HepG2 (cell line): ENCODE results near the gene PREX1. TPM values are rescaled to one million over a fixed set of nuclear protein-coding genes. Genes with fewer than 3 reads are reported as not detected.

ENCODE experiments used
- ATAC-seq: fragments of 200-7000 bp; cut with Tn5 transposase; 3 replicates; pipeline ENCODE4 v1.9.1; 2020; ENCODE audit warnings: mild to moderate bottlenecking, moderate library complexity
- BruUV-seq: library from RNA; stranded (reverse); fragments of 400-500 nt; replicated peaks from 2 replicates; lab custom pipeline; 2021; lab: Mats Ljungman, UMichigan
- CTCF ChIA-PET: fragments of 300-600 bp; formaldehyde crosslinking; extraction: SDS; loops from one replicate; lab custom pipeline; 2021; ENCODE audit warnings: low total read pairs, inconsistent platforms, low intra/inter-chr PET ratio; lab: Yijun Ruan, JAX
- POLR2A ChIA-PET: fragments of 350-600 bp; sonication (Branson Sonifier 250); formaldehyde crosslinking; loops from one replicate; lab custom pipeline; 2020; ENCODE audit warnings: antibody characterized with exemption, inconsistent platforms; lab: Yijun Ruan, JAX
- DNase-seq: peaks from one replicate; pipeline ENCODE4 v3.0.0-alpha.2; 2015; ENCODE audit warnings: low spot score
- FAIRE-seq: peaks from 3 replicates; lab custom pipeline; 2011; peaks lifted over from hg19 to GRCh38; lab: Jason Lieb, UNC
- H2AFZ ChIP-seq: one replicate; pipeline ENCODE4 v1.6.1; 2011; ENCODE audit warnings: low read length, inconsistent platforms
- H3K27ac ChIP-seq: fragments of 300-600 bp; 3 replicates; pipeline ENCODE4 v1.8.0; 2011; ENCODE audit warnings: mixed run types, mild to moderate bottlenecking, mixed read lengths, low read length, inconsistent platforms; ENCODE audit not compliant: insufficient read depth; ENCODE audit errors: extremely low read length
- H3K27me3 ChIP-seq, 2 experiments: fragments of 200-600 bp in 1 of 2; 2 replicates in 1 of 2; 3 replicates in 1 of 2; pipeline versions ENCODE4 v1.6.0 to v1.8.0; 2011; ENCODE audit warnings: low read length in 2 of 2, mild to moderate bottlenecking in 2 of 2, moderate library complexity in 2 of 2, inconsistent platforms in 1 of 2; ENCODE audit not compliant: insufficient read depth in 2 of 2, control insufficient read depth in 1 of 2
- H3K36me3 ChIP-seq, 2 experiments: fragments of 200-600 bp in 1 of 2; replicated peaks in 1 of 2; 2 replicates in 1 of 2; 3 replicates in 1 of 2; pipeline versions ENCODE4 v1.5.1 to v1.8.0; 2011; ENCODE audit warnings: low read length in 2 of 2, inconsistent platforms in 1 of 2; ENCODE audit not compliant: insufficient read depth in 2 of 2, control insufficient read depth in 1 of 2
- H3K4me1 ChIP-seq: 2 replicates; pipeline ENCODE4 v1.5.1; 2012; ENCODE audit warnings: low read length, inconsistent platforms; ENCODE audit not compliant: insufficient read depth
- H3K4me2 ChIP-seq: 2 replicates; pipeline ENCODE4 v1.6.0; 2011; ENCODE audit warnings: low read depth, low read length, inconsistent platforms
- H3K4me3 ChIP-seq, 3 experiments: fragments of 200-600 bp in 1 of 3; sonication (generic), shearing (Covaris generic) in 1 of 3; replicated peaks in 1 of 3; 2 replicates each; pipeline ENCODE4 v1.5.1; 2011 to 2016; ENCODE audit warnings: low read length in 3 of 3, inconsistent platforms in 2 of 3, low read depth in 2 of 3, mild to moderate bottlenecking in 2 of 3, control low read depth in 1 of 3, mixed read lengths in 1 of 3; ENCODE audit not compliant: insufficient read depth in 1 of 3
- H3K79me2 ChIP-seq: one replicate; pipeline ENCODE4 v1.6.1; 2011; ENCODE audit warnings: low read length, inconsistent platforms; ENCODE audit not compliant: insufficient read depth
- H3K9ac ChIP-seq: 2 replicates; pipeline ENCODE4 v1.6.0; 2011; ENCODE audit warnings: mild to moderate bottlenecking, low read depth, low read length, inconsistent platforms; ENCODE audit not compliant: insufficient read depth
- H3K9me3 ChIP-seq: 2 replicates; pipeline ENCODE4 v1.5.1; 2012; ENCODE audit warnings: mild to moderate bottlenecking, low read length
- H4K20me1 ChIP-seq: 2 replicates; pipeline ENCODE4 v1.6.0; 2011; ENCODE audit warnings: inconsistent platforms, mild to moderate bottlenecking, low read length, moderate library complexity; ENCODE audit not compliant: insufficient read depth
- BCL3 ChIP-seq: sonication (generic); formaldehyde crosslinking; IDR thresholded peaks from 2 replicates; pipeline ENCODE4 v1.5.1; 2020; ENCODE audit warnings: mild to moderate bottlenecking, missing genetic modification reagents, moderate library complexity
- NAIF1 ChIP-seq: sonication (generic); formaldehyde crosslinking; IDR thresholded peaks from 2 replicates; pipeline ENCODE4 v1.5.0; 2020; ENCODE audit warnings: mild to moderate bottlenecking, missing genetic modification reagents, borderline replicate concordance
- POGK ChIP-seq: sonication (generic); formaldehyde crosslinking; conservative IDR thresholded peaks from 2 replicates; pipeline ENCODE4 v1.8.0; 2022; ENCODE audit warnings: mild to moderate bottlenecking, moderate library complexity, missing genetic modification reagents
- ZNF180 ChIP-seq: sonication (generic); formaldehyde crosslinking; IDR thresholded peaks from 2 replicates; pipeline ENCODE4 v1.4.0; 2020; ENCODE audit warnings: low read depth, missing genetic modification reagents, borderline replicate concordance
- ZNF224 ChIP-seq: sonication (generic); formaldehyde crosslinking; IDR thresholded peaks from 2 replicates; pipeline ENCODE4 v1.5.0; 2020; ENCODE audit warnings: mild to moderate bottlenecking, missing genetic modification reagents
- ZNF318 ChIP-seq: sonication (generic); formaldehyde crosslinking; IDR thresholded peaks from 2 replicates; pipeline ENCODE4 v1.4.0; 2020; ENCODE audit warnings: mild to moderate bottlenecking, missing genetic modification reagents
- ZNF430 ChIP-seq: sonication (generic); formaldehyde crosslinking; IDR thresholded peaks from 2 replicates; pipeline ENCODE4 v1.9.0; 2021; ENCODE audit warnings: mild to moderate bottlenecking, missing genetic modification reagents
- ZNF577 ChIP-seq: sonication (generic); formaldehyde crosslinking; IDR thresholded peaks from 2 replicates; pipeline ENCODE4 v1.4.0; 2020; ENCODE audit warnings: mild to moderate bottlenecking, low read depth, missing genetic modification reagents, borderline replicate concordance
- WGBS: methylation state at CpG from one replicate; pipeline ENCODE4 v1.1.6; 2017; ENCODE audit warnings: low lambda C conversion rate; 5-methylcytosine and 5-hydroxymethylcytosine counted together
- in situ Hi-C: cut with HindIII; loops from 2 replicates; pipeline ENCODE4 v1.10.0; 2017; ENCODE audit warnings: low pct_unique_long_range_greater_than_20kb; ENCODE audit not compliant: extremely low pct_ligation_motif_present
- intact Hi-C: fragments of 100-400 bp; cut with micrococcal nuclease; formaldehyde crosslinking; loops from one replicate; pipeline ENCODE4 v1.10.0; 2022; ENCODE audit not compliant: unreplicated experiment
- polyA plus RNA-seq, 8 experiments: library from polyadenylated mRNA; depleted of rRNA in 3 of 8; stranded (reverse) in 7 of 8; unstranded in 1 of 8; fragments of >200 nt; fragmentation: Illumina TruSeq in 4 of 8; extraction: Trizol in 4 of 8; gene quantifications; 2 replicates each; pipeline versions ENCODE4 v1.2.1 to v1.2.3, GENCODE V29; 2011 to 2016; ENCODE audit warnings: low read depth in 4 of 8, missing spikeins in 1 of 8, mixed read lengths in 1 of 8; ENCODE audit not compliant: insufficient read depth in 1 of 8
- total RNA-seq, 5 experiments: library from RNA; depleted of rRNA; stranded (reverse); fragments of >200 nt; fragmentation: Illumina TruSeq; extraction: Trizol; gene quantifications; 2 replicates each; pipeline ENCODE4 v1.2.3, GENCODE V29; 2016; ENCODE audit warnings: low read depth in 1 of 5
- TF ChIP-seq, protein P1 (sequence below): sonication (generic); formaldehyde crosslinking; IDR thresholded peaks from 2 replicates; pipeline ENCODE4; 2020; ENCODE audit warnings: missing genetic modification reagents, mild to moderate bottlenecking, borderline replicate concordance

Gene PREX1
- total and polyA plus RNA-seq, 2 of the 13 experiments (the other 11 are each of a cell fraction or from before 2014, with no cell fraction given): 0.02 to 0.04 TPM

GRCh38 chr20:48738094-48738398 is 89.8 kb downstream of the PREX1 start:
- no peak for FAIRE-seq
- intact Hi-C loops: no loop called here
- Histone ChIP-seq H2AFZ (peak overlapping the region; percentile 1), H3K9me3 (no peaks in the 10 kb centered on the region), H3K27me3 (peaks cover 3 to 16% of the 10 kb centered on the region in 2 experiments; a peak in 3 of 5 replicates), H3K79me2 (no peaks in the 10 kb centered on the region), H4K20me1 (no peaks in the 10 kb centered on the region), H3K4me1 (peaks cover 26% of the 10 kb centered on the region), H3K9ac (0 out of 2 replicates have a peak overlapping the region, but pooled peaks have one; percentile 35), H3K4me2 (peak overlapping the region; percentile 90), H3K36me3 (no peaks in the 10 kb centered on the region), H3K4me3 (peak overlapping the region; percentile 13 to 63 (median 31)), H3K27ac (no peak overlapping the region)
- no peak; the same call in 2 of the 3 replicates for ATAC-seq
- in situ Hi-C loops: no loop called here
- no peak for DNase-seq
- no TSS peak for BruUV-seq
- WGBS: 8% methylated on average over 3 of the region's 3 CpGs
- CTCF ChIA-PET: no interaction called here
- POLR2A ChIA-PET: no interaction called here
- TF ChIP-seq, protein P1, sequence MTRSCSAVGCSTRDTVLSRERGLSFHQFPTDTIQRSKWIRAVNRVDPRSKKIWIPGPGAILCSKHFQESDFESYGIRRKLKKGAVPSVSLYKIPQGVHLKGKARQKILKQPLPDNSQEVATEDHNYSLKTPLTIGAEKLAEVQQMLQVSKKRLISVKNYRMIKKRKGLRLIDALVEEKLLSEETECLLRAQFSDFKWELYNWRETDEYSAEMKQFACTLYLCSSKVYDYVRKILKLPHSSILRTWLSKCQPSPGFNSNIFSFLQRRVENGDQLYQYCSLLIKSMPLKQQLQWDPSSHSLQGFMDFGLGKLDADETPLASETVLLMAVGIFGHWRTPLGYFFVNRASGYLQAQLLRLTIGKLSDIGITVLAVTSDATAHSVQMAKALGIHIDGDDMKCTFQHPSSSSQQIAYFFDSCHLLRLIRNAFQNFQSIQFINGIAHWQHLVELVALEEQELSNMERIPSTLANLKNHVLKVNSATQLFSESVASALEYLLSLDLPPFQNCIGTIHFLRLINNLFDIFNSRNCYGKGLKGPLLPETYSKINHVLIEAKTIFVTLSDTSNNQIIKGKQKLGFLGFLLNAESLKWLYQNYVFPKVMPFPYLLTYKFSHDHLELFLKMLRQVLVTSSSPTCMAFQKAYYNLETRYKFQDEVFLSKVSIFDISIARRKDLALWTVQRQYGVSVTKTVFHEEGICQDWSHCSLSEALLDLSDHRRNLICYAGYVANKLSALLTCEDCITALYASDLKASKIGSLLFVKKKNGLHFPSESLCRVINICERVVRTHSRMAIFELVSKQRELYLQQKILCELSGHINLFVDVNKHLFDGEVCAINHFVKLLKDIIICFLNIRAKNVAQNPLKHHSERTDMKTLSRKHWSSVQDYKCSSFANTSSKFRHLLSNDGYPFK (CRISPR knock-in tag): no peak
- TF ChIP-seq ZNF430: 0 out of 2 replicates have a peak, but pooled peaks have one; percentile 41
- peak; percentile 78; the same call in 1 of the 2 replicates for TF ChIP-seq ZNF224
- no peak for TF ChIP-seq NAIF1 (CRISPR knock-in tag)
- no peak for TF ChIP-seq ZNF577
- TF ChIP-seq ZNF318 (CRISPR knock-in tag): 0 out of 2 replicates have a peak, but pooled peaks have one; percentile 18
- no peak for TF ChIP-seq BCL3 (CRISPR knock-in tag)
- TF ChIP-seq POGK: no peak
- TF ChIP-seq ZNF180 (CRISPR knock-in tag): no peak
